Measurements from ENCODE around the gene CDH24. TPM values are rescaled to one million over a fixed set of nuclear protein-coding genes. Genes with fewer than 3 reads are reported as not detected.

Gene CDH24
- polyA plus RNA-seq, 3 donors: 13.3 to 18.0 (median 14.0) TPM

DNA sequence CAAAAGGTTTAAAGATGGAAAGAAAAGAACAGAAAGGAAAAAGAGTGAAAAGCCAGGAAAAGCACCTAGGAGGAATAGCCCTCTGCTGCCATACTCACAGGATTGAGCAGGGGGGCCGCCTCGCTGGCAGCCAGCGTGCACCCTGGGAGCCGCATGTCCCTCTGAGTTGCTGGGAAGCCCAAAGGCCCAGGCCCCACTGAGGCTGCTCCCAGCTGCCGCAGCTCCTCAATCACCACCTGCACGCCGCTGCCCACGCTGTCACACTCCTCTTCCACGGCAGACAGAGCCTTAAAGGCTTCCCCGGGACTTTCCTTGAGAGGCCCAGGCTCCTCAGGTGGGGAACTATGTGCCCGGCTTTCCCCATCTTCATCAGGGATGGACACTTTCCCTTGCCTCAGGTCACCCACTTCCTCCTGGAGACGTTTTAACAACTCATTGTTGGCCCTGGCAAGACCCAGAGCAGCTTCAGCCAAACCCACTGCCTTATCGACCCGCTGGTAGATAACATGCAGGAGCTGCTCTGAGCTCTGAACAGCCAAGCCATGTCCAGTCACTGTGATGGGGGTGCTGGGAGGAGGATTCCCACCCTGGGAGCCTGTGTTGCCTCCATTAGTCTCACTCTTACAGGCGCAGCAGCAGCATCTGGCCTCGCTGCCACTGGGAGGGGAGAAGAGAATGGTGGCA is 58.8 kb downstream of the CDH24 start:
- DNase-seq (ENCODE audit: low read depth in 3 of 3, low spot score in 2 of 3): no peak

DNA sequence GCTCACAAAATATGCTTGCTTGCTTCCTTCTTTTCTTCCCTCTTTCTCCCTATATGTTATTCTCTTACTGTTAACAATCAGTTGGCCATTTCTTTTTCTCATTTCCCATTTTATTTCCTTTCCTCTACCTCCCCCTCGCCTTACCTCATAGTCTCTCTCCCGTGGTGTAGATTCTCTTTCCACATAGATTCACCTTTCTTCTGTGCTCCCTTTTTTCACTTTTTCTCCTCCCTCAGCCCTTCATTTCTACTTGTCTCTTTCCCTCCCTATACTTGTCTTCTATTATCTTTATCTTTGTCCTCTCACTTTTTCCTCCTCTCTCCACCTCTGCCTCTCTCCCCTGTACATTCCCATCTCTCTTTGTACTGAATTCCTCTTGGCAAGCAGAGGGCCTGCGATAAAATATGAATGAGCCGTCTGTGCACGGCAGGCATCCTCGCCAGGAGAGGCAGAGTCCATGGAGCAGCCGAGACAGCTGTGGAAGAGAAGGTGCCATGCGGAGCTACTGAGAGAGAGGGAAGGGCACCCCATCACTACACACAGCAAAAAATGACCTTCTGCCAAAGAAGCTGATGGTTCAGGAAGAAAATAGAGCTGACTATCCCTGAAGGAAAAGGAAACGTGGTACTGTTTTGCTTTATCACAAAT is 59.5 kb downstream of the CDH24 start:
- DNase-seq (ENCODE audit: low read depth in 3 of 3, low spot score in 2 of 3): no peak

Other genes with a start within 250 kb of the CDH24 start
- 100 to 1,000 TPM; 101 to 121 (median 108) TPM for gene SLC7A7, start 242.1 kb downstream of the CDH24 start, polyA plus RNA-seq (ENCODE audit: insufficient read length in 3 of 3)
- 10 to 100 TPM; 63.5 to 78.6 (median 75.8) TPM for gene MRPL52, start 227.6 kb downstream of the CDH24 start, polyA plus RNA-seq (ENCODE audit: insufficient read length in 3 of 3)
- 100 to 1,000 TPM; 132 to 140 (median 134) TPM for gene MMP14, start 220.9 kb downstream of the CDH24 start, polyA plus RNA-seq (ENCODE audit: insufficient read length in 3 of 3)
- gene LRP10, start 185.8 kb downstream of the CDH24 start, polyA plus RNA-seq (ENCODE audit: insufficient read length in 3 of 3): 10 to 100 TPM; 67.4 to 85.7 (median 73.1) TPM
- 1 to 10 TPM in 2 of 3 donors, under 1 TPM in 1; 0.89 to 1.5 (median 1.2) TPM for gene REM2, start 174.3 kb downstream of the CDH24 start, polyA plus RNA-seq (ENCODE audit: insufficient read length in 3 of 3)
- 100 to 1,000 TPM; 118 to 125 (median 119) TPM for gene RBM23, start 138.4 kb downstream of the CDH24 start, polyA plus RNA-seq (ENCODE audit: insufficient read length in 3 of 3)
- gene PRMT5, start 128.1 kb downstream of the CDH24 start, polyA plus RNA-seq (ENCODE audit: insufficient read length in 3 of 3): 100 to 1,000 TPM; 150 to 165 (median 163) TPM
- 10 to 100 TPM; 56.0 to 60.1 (median 56.4) TPM for gene HAUS4, start 100.4 kb downstream of the CDH24 start, polyA plus RNA-seq (ENCODE audit: insufficient read length in 3 of 3)
- 10 to 100 TPM; 72.8 to 93.8 (median 86.4) TPM for gene AJUBA, start 75.0 kb downstream of the CDH24 start, polyA plus RNA-seq (ENCODE audit: insufficient read length in 3 of 3)
- gene C14orf93, start 47.4 kb downstream of the CDH24 start, polyA plus RNA-seq (ENCODE audit: insufficient read length in 3 of 3): 10 to 100 TPM; 18.3 to 19.2 (median 18.8) TPM
- gene PSMB5, start 22.6 kb downstream of the CDH24 start, polyA plus RNA-seq (ENCODE audit: insufficient read length in 3 of 3): 100 to 1,000 TPM; 229 to 253 (median 251) TPM
- gene PSMB11, start 15.3 kb downstream of the CDH24 start, polyA plus RNA-seq (ENCODE audit: insufficient read length in 3 of 3): not detected
- 100 to 1,000 TPM; 201 to 227 (median 206) TPM for gene ACIN1, start 37.6 kb upstream of the CDH24 start, polyA plus RNA-seq (ENCODE audit: insufficient read length in 3 of 3)
- gene C14orf119, start 38.0 kb upstream of the CDH24 start, polyA plus RNA-seq (ENCODE audit: insufficient read length in 3 of 3): 100 to 1,000 TPM in 1 of 3 donors, 10 to 100 TPM in 2; 90.1 to 102 (median 91.2) TPM
- gene CIROP, start 47.5 kb upstream of the CDH24 start, polyA plus RNA-seq (ENCODE audit: insufficient read length in 3 of 3): under 1 TPM in 1 of 3 donors, not detected in 2; 0.08 TPM
- gene CEBPE, start 61.7 kb upstream of the CDH24 start, polyA plus RNA-seq (ENCODE audit: insufficient read length in 3 of 3): under 1 TPM; 0.08 to 0.21 (median 0.19) TPM
- 10 to 100 TPM; 83.4 to 94.0 (median 86.9) TPM for gene SLC7A8, start 126.1 kb upstream of the CDH24 start, polyA plus RNA-seq (ENCODE audit: insufficient read length in 3 of 3)
- gene RNF212B, start 180.4 kb upstream of the CDH24 start, polyA plus RNA-seq (ENCODE audit: insufficient read length in 3 of 3): 1 to 10 TPM; 1.4 to 1.6 (median 1.4) TPM
- 10 to 100 TPM; 26.5 to 28.1 (median 26.9) TPM for gene HOMEZ, start 228.6 kb upstream of the CDH24 start, polyA plus RNA-seq (ENCODE audit: insufficient read length in 3 of 3)
- 10 to 100 TPM; 19.1 to 23.4 (median 19.3) TPM for gene PPP1R3E, start 245.3 kb upstream of the CDH24 start, polyA plus RNA-seq (ENCODE audit: insufficient read length in 3 of 3)
- gene BCL2L2, start 249.3 kb upstream of the CDH24 start, polyA plus RNA-seq (ENCODE audit: insufficient read length in 3 of 3): 10 to 100 TPM; 38.8 to 41.7 (median 39.1) TPM

Measured in right renal cortex interstitium (tissue), 3 donors.